OCI-LY7 (cell line): ENCODE measurements around the gene GJB2.

Source experiments
- CTCF ChIP-seq: fragments of 200-600 bp; sonication (generic); conservative IDR thresholded peaks from 2 replicates; pipeline ENCODE4 v1.5.1; 2014; ENCODE audit warnings: mild to moderate bottlenecking, antibody characterized with exemption, low read length, moderate library complexity, mixed read lengths
- EZH2phosphoT487 ChIP-seq: fragments of 200-600 bp; sonication (generic); IDR thresholded peaks from 2 replicates; pipeline ENCODE4 v1.6.1; 2018; ENCODE audit warnings: low read depth, borderline replicate concordance, mild to moderate bottlenecking, mixed run types, antibody characterized with exemption, low read length, moderate library complexity, mixed read lengths

GRCh38 chr13:20174656-20175405 lies 17.9 kb downstream of the GJB2 start:
- no peak for TF ChIP-seq CTCF
- TF ChIP-seq EZH2phosphoT487, result no peak
